ENCODE results near the gene CLPTM1L.

DNA sequence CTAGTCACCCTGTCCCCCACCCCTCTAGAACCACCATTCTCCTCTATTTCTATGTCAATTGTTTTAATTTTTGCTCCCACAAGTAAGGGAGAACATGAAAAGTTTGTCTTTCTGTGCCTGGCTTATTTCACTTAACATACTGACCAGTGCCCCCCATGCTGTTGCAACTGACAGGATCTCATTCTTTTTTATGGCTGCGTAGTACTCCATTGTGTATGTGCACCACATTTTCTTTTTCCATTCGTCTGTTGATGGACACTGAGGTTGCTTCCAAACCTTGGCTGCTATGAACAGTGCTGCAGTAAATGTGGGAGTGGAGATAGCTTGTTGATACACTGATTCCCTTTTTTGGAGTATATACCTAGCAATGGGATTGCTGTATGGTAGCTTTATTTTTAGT lies 42.6 kb downstream of the CLPTM1L start:
- TF ChIP-seq, protein P1, sequence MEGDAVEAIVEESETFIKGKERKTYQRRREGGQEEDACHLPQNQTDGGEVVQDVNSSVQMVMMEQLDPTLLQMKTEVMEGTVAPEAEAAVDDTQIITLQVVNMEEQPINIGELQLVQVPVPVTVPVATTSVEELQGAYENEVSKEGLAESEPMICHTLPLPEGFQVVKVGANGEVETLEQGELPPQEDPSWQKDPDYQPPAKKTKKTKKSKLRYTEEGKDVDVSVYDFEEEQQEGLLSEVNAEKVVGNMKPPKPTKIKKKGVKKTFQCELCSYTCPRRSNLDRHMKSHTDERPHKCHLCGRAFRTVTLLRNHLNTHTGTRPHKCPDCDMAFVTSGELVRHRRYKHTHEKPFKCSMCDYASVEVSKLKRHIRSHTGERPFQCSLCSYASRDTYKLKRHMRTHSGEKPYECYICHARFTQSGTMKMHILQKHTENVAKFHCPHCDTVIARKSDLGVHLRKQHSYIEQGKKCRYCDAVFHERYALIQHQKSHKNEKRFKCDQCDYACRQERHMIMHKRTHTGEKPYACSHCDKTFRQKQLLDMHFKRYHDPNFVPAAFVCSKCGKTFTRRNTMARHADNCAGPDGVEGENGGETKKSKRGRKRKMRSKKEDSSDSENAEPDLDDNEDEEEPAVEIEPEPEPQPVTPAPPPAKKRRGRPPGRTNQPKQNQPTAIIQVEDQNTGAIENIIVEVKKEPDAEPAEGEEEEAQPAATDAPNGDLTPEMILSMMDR (IDR thresholded peaks at IDR 0.05) = no peak
- TF ChIP-seq EZH2 (IDR thresholded peaks at IDR 0.05; ENCODE audit: borderline replicate concordance, insufficient read depth, low read depth, low read length, poor library complexity, severe bottlenecking) = no peak
